Liver (tissue), 9 donors: ENCODE data around the gene SPECC1L. TPM values are rescaled to one million over a fixed set of nuclear protein-coding genes. Genes with fewer than 3 reads are reported as not detected.

Experiments used
- DNase-seq: peaks from one replicate; pipeline ENCODE4 v3.0.0-alpha.2; 2017; ENCODE audit warnings: low spot score
- H3K27ac ChIP-seq, 2 donors: one replicate each; pipeline ENCODE4 v1.7.0; 2013; ENCODE audit warnings: inconsistent platforms in 2 of 2, low read length in 2 of 2, control low read depth in 1 of 2, low read depth in 1 of 2, mild to moderate bottlenecking in 1 of 2
- H3K27me3 ChIP-seq, 4 donors: one replicate each; pipeline versions ENCODE4 v1.6.1 to v1.7.0; 2013; ENCODE audit warnings: low read length in 3 of 4, inconsistent platforms in 1 of 4, mild to moderate bottlenecking in 1 of 4, moderate library complexity in 1 of 4; ENCODE audit not compliant: control insufficient read depth in 4 of 4, insufficient read depth in 4 of 4
- H3K36me3 ChIP-seq, 4 donors: one replicate each; pipeline versions ENCODE4 v1.6.1 to v1.7.0; 2013; ENCODE audit warnings: low read length in 3 of 4, mild to moderate bottlenecking in 3 of 4, low read depth in 1 of 4, moderate library complexity in 1 of 4; ENCODE audit not compliant: control insufficient read depth in 4 of 4, insufficient read depth in 3 of 4
- H3K4me1 ChIP-seq, 4 donors: one replicate each; pipeline versions ENCODE4 v1.6.1 to v1.7.0; 2013; ENCODE audit warnings: low read length in 3 of 4, mild to moderate bottlenecking in 3 of 4, moderate library complexity in 1 of 4; ENCODE audit not compliant: control insufficient read depth in 4 of 4, insufficient read depth in 4 of 4
- H3K4me3 ChIP-seq, 3 donors: one replicate each; pipeline versions ENCODE4 v1.6.1 to v1.7.0; 2013; ENCODE audit warnings: low read length in 3 of 3, control low read depth in 1 of 3, low read depth in 1 of 3, mild to moderate bottlenecking in 1 of 3
- H3K9ac ChIP-seq, 2 donors: one replicate each; pipeline ENCODE4 v1.7.0; 2013; ENCODE audit warnings: low read length in 2 of 2, mild to moderate bottlenecking in 2 of 2, moderate library complexity in 2 of 2, control low read depth in 1 of 2, low read depth in 1 of 2
- H3K9me3 ChIP-seq, 4 donors: one replicate each; pipeline versions ENCODE4 v1.6.1 to v1.7.0; 2013; ENCODE audit warnings: low read length in 3 of 4; ENCODE audit not compliant: control insufficient read depth in 4 of 4
- ATF3 ChIP-seq: IDR thresholded peaks from 2 replicates; pipeline ENCODE4 v1.6.1; 2016; ENCODE audit warnings: antibody characterized with exemption
- EGR1 ChIP-seq, 2 donors: IDR thresholded peaks; 2 replicates each; pipeline ENCODE4 v1.6.1; 2016 to 2018; ENCODE audit warnings: antibody characterized with exemption in 2 of 2, low read depth in 2 of 2
- FOXA1 ChIP-seq: IDR thresholded peaks from 2 replicates; pipeline ENCODE4 v1.6.1; 2016; ENCODE audit warnings: antibody characterized with exemption
- FOXA2 ChIP-seq: IDR thresholded peaks from 2 replicates; pipeline ENCODE4 v1.6.1; 2016; ENCODE audit warnings: antibody characterized with exemption
- GABPA ChIP-seq, 2 donors: IDR thresholded peaks in 1 of 2; conservative IDR thresholded peaks in 1 of 2; 2 replicates each; pipeline ENCODE4 v1.6.1; 2016; ENCODE audit warnings: antibody characterized with exemption in 2 of 2, mild to moderate bottlenecking in 1 of 2, moderate library complexity in 1 of 2
- HNF4A ChIP-seq, 2 donors: conservative IDR thresholded peaks; 2 replicates each; pipeline ENCODE4 v1.6.1; 2016; ENCODE audit warnings: antibody characterized with exemption in 2 of 2, mild to moderate bottlenecking in 2 of 2
- HNF4G ChIP-seq: IDR thresholded peaks from 2 replicates; pipeline ENCODE4 v1.6.1; 2016; ENCODE audit warnings: antibody characterized with exemption
- JUND ChIP-seq, 2 donors: IDR thresholded peaks; 2 replicates each; pipeline ENCODE4 v1.6.1; 2016; ENCODE audit warnings: antibody characterized with exemption in 2 of 2
- MAX ChIP-seq: IDR thresholded peaks from 2 replicates; pipeline ENCODE4 v1.6.1; 2016; ENCODE audit warnings: antibody characterized with exemption
- NR2F2 ChIP-seq: IDR thresholded peaks from 2 replicates; pipeline ENCODE4 v1.6.1; 2016; ENCODE audit warnings: antibody characterized with exemption
- RAD21 ChIP-seq, 2 donors: IDR thresholded peaks; 2 replicates each; pipeline ENCODE4 v1.6.1; 2016; ENCODE audit warnings: antibody characterized with exemption in 2 of 2, mild to moderate bottlenecking in 2 of 2
- RXRA ChIP-seq, 2 donors: IDR thresholded peaks; 2 replicates each; pipeline ENCODE4 v1.6.1; 2017 to 2018; ENCODE audit warnings: antibody characterized with exemption in 2 of 2, mild to moderate bottlenecking in 1 of 2
- SP1 ChIP-seq: IDR thresholded peaks from 2 replicates; pipeline ENCODE4 v1.6.1; 2018; ENCODE audit warnings: antibody characterized with exemption, mild to moderate bottlenecking
- TAF1 ChIP-seq: conservative IDR thresholded peaks from 2 replicates; pipeline ENCODE4 v1.6.1; 2016; ENCODE audit warnings: antibody characterized with exemption, mild to moderate bottlenecking
- YY1 ChIP-seq: IDR thresholded peaks from 2 replicates; pipeline ENCODE4 v1.6.1; 2016; ENCODE audit warnings: antibody characterized with exemption, mild to moderate bottlenecking
- ZBTB33 ChIP-seq: IDR thresholded peaks from 2 replicates; pipeline ENCODE4 v1.6.1; 2016; ENCODE audit warnings: antibody characterized with exemption
- WGBS: extraction: QIAGEN DNeasy Blood & Tissue Kit; methylation state at CpG from one replicate; pipeline ENCODE4 v1.1.7; 2013; 5-methylcytosine and 5-hydroxymethylcytosine counted together
- polyA plus RNA-seq, 2 donors: library from polyadenylated mRNA; stranded (reverse) in 1 of 2; unstranded in 1 of 2; fragments of 200-250 nt in 1 of 2; fragments of >200 nt in 1 of 2; fragmentation: Nextera tagmentation in 1 of 2; extraction: Ambion mirVana in 1 of 2; gene quantifications; one replicate each; pipeline versions ENCODE4 v1.2.1 to v1.2.3, GENCODE V29; 2013 to 2015
- total RNA-seq, 2 donors: library from RNA; depleted of rRNA; stranded (reverse); fragments of >200 nt; gene quantifications; one replicate each; pipeline ENCODE4 v1.2.3, GENCODE V29; 2014
- TF ChIP-seq, protein P1 (sequence below): fragments of 150-350 bp; IDR thresholded peaks from 2 replicates; pipeline ENCODE4 v1.5.1; 2017; ENCODE audit warnings: improper control_type of control experiment, low read depth, low read length; ENCODE audit not compliant: missing input control
- TF ChIP-seq, protein P2 (sequence below): IDR thresholded peaks from 2 replicates; pipeline ENCODE4 v1.6.1; 2016; ENCODE audit warnings: antibody characterized with exemption, mild to moderate bottlenecking
- donor health status: healthy.
- donor health status: healthy.
- donor health status: healthy.
- donor health status: healthy.
- donor health status: healthy.

SPECC1L gene
- total and polyA plus RNA-seq, 4 donors: 5.4 to 22.3 (median 12.3) TPM

GRCh38 chr22:24417200-24417599, 146.6 kb downstream of the SPECC1L start:
- Histone ChIP-seq H3K9ac (no peak overlapping the region), H3K4me1 (peaks cover 0 to 3% (median 3%) of the 10 kb centered on the region in 4 donors), H3K27me3 (no peaks in the 10 kb centered on the region), H3K27ac (no peak overlapping the region), H3K36me3 (peaks cover 0 to 37% (median 22%) of the 10 kb centered on the region in 4 donors), H3K9me3 (no peaks in the 10 kb centered on the region), H3K4me3 (no peak overlapping the region)
- TF ChIP-seq ATF3 (no peak), TAF1 (no peak), SP1 (no peak), FOXA2 (no peak), RAD21 (IDR thresholded peaks at IDR 0.05) (no peak), FOXA1 (no peak), GABPA (IDR thresholded peaks at IDR 0.05 in 1 of 2, conservative IDR thresholded peaks at IDR 0.05 in 1 of 2) (no peak), JUND (IDR thresholded peaks at IDR 0.05) (no peak), MAX (no peak), YY1 (no peak), HNF4G (no peak), RXRA (IDR thresholded peaks at IDR 0.05) (no peak), EGR1 (IDR thresholded peaks at IDR 0.05; ENCODE audit: low read depth in 2 of 2) (no peak), ZBTB33 (no peak), HNF4A (conservative IDR thresholded peaks at IDR 0.05) (no peak), NR2F2 (no peak)
- TF ChIP-seq, protein P1, sequence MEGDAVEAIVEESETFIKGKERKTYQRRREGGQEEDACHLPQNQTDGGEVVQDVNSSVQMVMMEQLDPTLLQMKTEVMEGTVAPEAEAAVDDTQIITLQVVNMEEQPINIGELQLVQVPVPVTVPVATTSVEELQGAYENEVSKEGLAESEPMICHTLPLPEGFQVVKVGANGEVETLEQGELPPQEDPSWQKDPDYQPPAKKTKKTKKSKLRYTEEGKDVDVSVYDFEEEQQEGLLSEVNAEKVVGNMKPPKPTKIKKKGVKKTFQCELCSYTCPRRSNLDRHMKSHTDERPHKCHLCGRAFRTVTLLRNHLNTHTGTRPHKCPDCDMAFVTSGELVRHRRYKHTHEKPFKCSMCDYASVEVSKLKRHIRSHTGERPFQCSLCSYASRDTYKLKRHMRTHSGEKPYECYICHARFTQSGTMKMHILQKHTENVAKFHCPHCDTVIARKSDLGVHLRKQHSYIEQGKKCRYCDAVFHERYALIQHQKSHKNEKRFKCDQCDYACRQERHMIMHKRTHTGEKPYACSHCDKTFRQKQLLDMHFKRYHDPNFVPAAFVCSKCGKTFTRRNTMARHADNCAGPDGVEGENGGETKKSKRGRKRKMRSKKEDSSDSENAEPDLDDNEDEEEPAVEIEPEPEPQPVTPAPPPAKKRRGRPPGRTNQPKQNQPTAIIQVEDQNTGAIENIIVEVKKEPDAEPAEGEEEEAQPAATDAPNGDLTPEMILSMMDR: no peak
- TF ChIP-seq, protein P2, sequence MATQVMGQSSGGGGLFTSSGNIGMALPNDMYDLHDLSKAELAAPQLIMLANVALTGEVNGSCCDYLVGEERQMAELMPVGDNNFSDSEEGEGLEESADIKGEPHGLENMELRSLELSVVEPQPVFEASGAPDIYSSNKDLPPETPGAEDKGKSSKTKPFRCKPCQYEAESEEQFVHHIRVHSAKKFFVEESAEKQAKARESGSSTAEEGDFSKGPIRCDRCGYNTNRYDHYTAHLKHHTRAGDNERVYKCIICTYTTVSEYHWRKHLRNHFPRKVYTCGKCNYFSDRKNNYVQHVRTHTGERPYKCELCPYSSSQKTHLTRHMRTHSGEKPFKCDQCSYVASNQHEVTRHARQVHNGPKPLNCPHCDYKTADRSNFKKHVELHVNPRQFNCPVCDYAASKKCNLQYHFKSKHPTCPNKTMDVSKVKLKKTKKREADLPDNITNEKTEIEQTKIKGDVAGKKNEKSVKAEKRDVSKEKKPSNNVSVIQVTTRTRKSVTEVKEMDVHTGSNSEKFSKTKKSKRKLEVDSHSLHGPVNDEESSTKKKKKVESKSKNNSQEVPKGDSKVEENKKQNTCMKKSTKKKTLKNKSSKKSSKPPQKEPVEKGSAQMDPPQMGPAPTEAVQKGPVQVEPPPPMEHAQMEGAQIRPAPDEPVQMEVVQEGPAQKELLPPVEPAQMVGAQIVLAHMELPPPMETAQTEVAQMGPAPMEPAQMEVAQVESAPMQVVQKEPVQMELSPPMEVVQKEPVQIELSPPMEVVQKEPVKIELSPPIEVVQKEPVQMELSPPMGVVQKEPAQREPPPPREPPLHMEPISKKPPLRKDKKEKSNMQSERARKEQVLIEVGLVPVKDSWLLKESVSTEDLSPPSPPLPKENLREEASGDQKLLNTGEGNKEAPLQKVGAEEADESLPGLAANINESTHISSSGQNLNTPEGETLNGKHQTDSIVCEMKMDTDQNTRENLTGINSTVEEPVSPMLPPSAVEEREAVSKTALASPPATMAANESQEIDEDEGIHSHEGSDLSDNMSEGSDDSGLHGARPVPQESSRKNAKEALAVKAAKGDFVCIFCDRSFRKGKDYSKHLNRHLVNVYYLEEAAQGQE: no peak
- WGBS: 94% methylated on average over 7 of the region's 7 CpGs
- DNase-seq: no peak
